ENCODE results near the gene TAX1BP3. TPM values are rescaled to one million over a fixed set of nuclear protein-coding genes. Genes with fewer than 3 reads are reported as not detected.

The TAX1BP3 gene
- polyA plus RNA-seq, 3 donors, result 29.6 to 71.8 (median 70.9) TPM

- Mint-ChIP-seq H3K4me3 (no peak overlapping the region), H3K36me3 (peaks cover 17 to 48% of the 10 kb centered on the region in 2 donors), H3K27ac (no peak overlapping the region), H3K27me3 (ENCODE audit: low read depth in 3 of 3) (peaks cover 0 to 2% (median 1%) of the 10 kb centered on the region in 3 donors), H3K9me3 (peaks cover 0 to 3% (median 0%) of the 10 kb centered on the region in 7 donors), H3K4me1 (peaks cover 3% of the 10 kb centered on the region)
- H3K27me3 ChIP-seq (ENCODE audit: control insufficient read depth in 2 of 2, insufficient read depth in 2 of 2, low read length in 2 of 2), result no peaks in the 10 kb centered on the region
- H3K9ac ChIP-seq (ENCODE audit: insufficient read depth, low read length, poor library complexity, severe bottlenecking), result no peak overlapping the region
- over 99% methylated on average over 10 of the region's 16 CpGs for WGBS (ENCODE audit: insufficient coverage)
- no peak overlapping the region for H3K4me3 ChIP-seq (replicated peaks in 1 of 3; ENCODE audit: low read depth in 2 of 3, low read length in 3 of 3)
- H3K4me1 ChIP-seq (ENCODE audit: control insufficient read depth in 1 of 2, insufficient read depth in 2 of 2, low read length in 2 of 2), result no peaks in the 10 kb centered on the region
- no peak for DNase-seq
- no peaks in the 10 kb centered on the region for H3K9me3 ChIP-seq (replicated peaks in 1 of 2; ENCODE audit: control insufficient read depth in 1 of 2, insufficient read depth in 1 of 2, low read length in 2 of 2)
- H2AFZ ChIP-seq (ENCODE audit: insufficient read depth, low read depth, low read length, poor library complexity, severe bottlenecking), result no peak overlapping the region
- no peaks in the 10 kb centered on the region for H4K20me1 ChIP-seq (ENCODE audit: insufficient read depth, low read length)
- no peaks in the 10 kb centered on the region for H3K79me2 ChIP-seq (ENCODE audit: insufficient read depth, low read length)
- H3K36me3 ChIP-seq (replicated peaks in 1 of 2; ENCODE audit: control insufficient read depth in 1 of 2, insufficient read depth in 2 of 2, low read length in 2 of 2), result peaks cover 21 to 41% of the 10 kb centered on the region in 2 donors
- H3K4me2 ChIP-seq (replicated peaks; ENCODE audit: extremely low read depth, low read length, poor library complexity, severe bottlenecking), result no peak overlapping the region
- intact Hi-C loops (cut with micrococcal nuclease), result no loop called here
- no peak for TF ChIP-seq CTCF (IDR thresholded peaks at IDR 0.05)
- H3K27ac ChIP-seq (ENCODE audit: low read depth in 1 of 2, low read length in 2 of 2), result no peak overlapping the region
Observed at GRCh38 chr17:3656755-3657587, 11.4 kb downstream of the TAX1BP3 start.

GRCh38 chr17:3656353-3656752 lies 12.0 kb downstream of the TAX1BP3 start:
- no peaks in the 10 kb centered on the region for H3K27me3 ChIP-seq (ENCODE audit: control insufficient read depth in 2 of 2, insufficient read depth in 2 of 2, low read length in 2 of 2)
- H3K4me1 ChIP-seq (ENCODE audit: control insufficient read depth in 1 of 2, insufficient read depth in 2 of 2, low read length in 2 of 2), result no peaks in the 10 kb centered on the region
- no peak overlapping the region for H3K27ac ChIP-seq (ENCODE audit: low read depth in 1 of 2, low read length in 2 of 2)
- H3K79me2 ChIP-seq (ENCODE audit: insufficient read depth, low read length), result no peaks in the 10 kb centered on the region
- H3K4me3 ChIP-seq (replicated peaks in 1 of 3; ENCODE audit: low read depth in 2 of 3, low read length in 3 of 3), result no peak overlapping the region
- H3K36me3 Mint-ChIP-seq, result peaks cover 19 to 52% of the 10 kb centered on the region in 2 donors
- no peak overlapping the region for H3K4me2 ChIP-seq (replicated peaks; ENCODE audit: extremely low read depth, low read length, poor library complexity, severe bottlenecking)
- H3K27ac Mint-ChIP-seq, result no peak overlapping the region
- intact Hi-C loops (cut with micrococcal nuclease), result no loop called here
- H3K27me3 Mint-ChIP-seq (ENCODE audit: low read depth in 3 of 3), result peaks cover 0 to 2% (median 1%) of the 10 kb centered on the region in 3 donors
- H2AFZ ChIP-seq (ENCODE audit: insufficient read depth, low read depth, low read length, poor library complexity, severe bottlenecking), result no peak overlapping the region
- H3K4me3 Mint-ChIP-seq, result no peak overlapping the region
- peaks cover 0 to 3% (median 0%) of the 10 kb centered on the region in 7 donors for H3K9me3 Mint-ChIP-seq
- H3K4me1 Mint-ChIP-seq, result peaks cover 3% of the 10 kb centered on the region
- peaks cover 18 to 39% of the 10 kb centered on the region in 2 donors for H3K36me3 ChIP-seq (replicated peaks in 1 of 2; ENCODE audit: control insufficient read depth in 1 of 2, insufficient read depth in 2 of 2, low read length in 2 of 2)
- no peaks in the 10 kb centered on the region for H4K20me1 ChIP-seq (ENCODE audit: insufficient read depth, low read length)
- H3K9ac ChIP-seq (ENCODE audit: insufficient read depth, low read length, poor library complexity, severe bottlenecking), result no peak overlapping the region
- 95% methylated on average over 12 of the region's 16 CpGs for WGBS (ENCODE audit: insufficient coverage)
- no peak for DNase-seq
- H3K9me3 ChIP-seq (replicated peaks in 1 of 2; ENCODE audit: control insufficient read depth in 1 of 2, insufficient read depth in 1 of 2, low read length in 2 of 2), result no peaks in the 10 kb centered on the region
- TF ChIP-seq CTCF (IDR thresholded peaks at IDR 0.05), result no peak
